Left cardiac atrium (tissue), 2 donors: ENCODE data around the gene MBLAC1. TPM values are rescaled to one million over a fixed set of nuclear protein-coding genes. Genes with fewer than 3 reads are reported as not detected.

Experiments
- microRNA-seq, 2 donors: library from miRNA; unstranded; fragments of <30 nt; microRNA quantifications; one replicate each; pipeline ENCODE4 v1.2.0, GENCODE V29; 2020
- total RNA-seq, 2 donors: library from RNA; stranded (reverse); fragmentation: NEBNext Ultra II Directional; extraction: Animal tissue kit (Norgen Biotek cat#: 25700); gene quantifications; one replicate each; pipeline ENCODE4 v1.2.1, GENCODE V29; 2021
- donor health status: DM: no; HTN: yes; CAD: no; lungs with severe emphysema.
- donor health status: DM: yes; HTN: yes; CAD: no.

Gene MBLAC1
- total RNA-seq, 2 donors from 2014 or later, result 2.7 TPM

Small RNAs within 50 kb of the gene (microRNA-seq; reads per million reads assigned to microRNA genes)
- gene MIR106B (327 to 1,330 reads per million in 2 donors), gene MIR25 (202 to 318 reads per million in 2 donors), gene MIR4658 (0 reads per million in 2 donors), gene MIR93 (1,944 to 2,346 reads per million in 2 donors)

Other genes starting within 250 kb of the MBLAC1 start
- under 1 TPM in 1 of 2 donors, not detected in 1; 0.24 TPM for gene OR2AE1, start 249.9 kb upstream of the MBLAC1 start, total RNA-seq
- 10 to 100 TPM in 1 of 2 donors, 1 to 10 TPM in 1; 9.6 to 11.1 TPM for gene TRIM4, start 207.4 kb upstream of the MBLAC1 start, total RNA-seq
- gene GJC3, start 197.3 kb upstream of the MBLAC1 start, total RNA-seq, result under 1 TPM; 0.37 to 0.59 TPM
- gene AZGP1, start 150.9 kb upstream of the MBLAC1 start, total RNA-seq, result 10 to 100 TPM; 36.2 to 91.1 TPM
- gene ZKSCAN1, start 111.4 kb upstream of the MBLAC1 start, total RNA-seq, result 10 to 100 TPM; 36.7 to 47.0 TPM
- gene ZSCAN21, start 77.2 kb upstream of the MBLAC1 start, total RNA-seq, result 1 to 10 TPM; 8.4 to 9.1 TPM
- gene ZNF3, start 45.2 kb upstream of the MBLAC1 start, total RNA-seq, result 10 to 100 TPM; 14.6 to 17.3 TPM
- gene COPS6, start 38.0 kb upstream of the MBLAC1 start, total RNA-seq, result 100 to 1,000 TPM in 1 of 2 donors, 10 to 100 TPM in 1; 90.0 to 109 TPM
- 10 to 100 TPM; 17.7 to 31.7 TPM for gene MCM7, start 25.6 kb upstream of the MBLAC1 start, total RNA-seq
- gene AP4M1, start 25.3 kb upstream of the MBLAC1 start, total RNA-seq, result 10 to 100 TPM; 11.1 to 13.2 TPM
- gene TAF6, start 7.6 kb upstream of the MBLAC1 start, total RNA-seq, result 10 to 100 TPM; 29.1 to 30.6 TPM
- 10 to 100 TPM in 1 of 2 donors, 1 to 10 TPM in 1; 9.0 to 13.3 TPM for gene CNPY4, start 7.3 kb upstream of the MBLAC1 start, total RNA-seq
- 100 to 1,000 TPM; 104 to 113 TPM for gene LAMTOR4, start 22.0 kb downstream of the MBLAC1 start, total RNA-seq
- 10 to 100 TPM in 1 of 2 donors, 1 to 10 TPM in 1; 8.3 to 12.2 TPM for gene TRAPPC14, start 31.8 kb downstream of the MBLAC1 start, total RNA-seq
- gene GAL3ST4, start 41.6 kb downstream of the MBLAC1 start, total RNA-seq, result 1 to 10 TPM; 2.2 to 3.4 TPM
- under 1 TPM; 0.58 to 0.85 TPM for gene GPC2, start 50.4 kb downstream of the MBLAC1 start, total RNA-seq
- gene STAG3, start 51.0 kb downstream of the MBLAC1 start, total RNA-seq, result under 1 TPM in 1 of 2 donors, not detected in 1; 0.68 TPM
- under 1 TPM in 1 of 2 donors, not detected in 1; 0.94 TPM for gene PVRIG, start 93.0 kb downstream of the MBLAC1 start, total RNA-seq
- not detected for gene SPDYE3, start 180.7 kb downstream of the MBLAC1 start, total RNA-seq
- gene PILRB, start 231.2 kb downstream of the MBLAC1 start, total RNA-seq, result 10 to 100 TPM; 11.6 to 12.5 TPM
- gene PILRA, start 246.5 kb downstream of the MBLAC1 start, total RNA-seq, result 1 to 10 TPM; 3.7 to 6.5 TPM